ENCODE data around the gene GAB1.

GAB1 gene

GRCh38 chr4:143363332-143363731 is 26.7 kb downstream of the GAB1 start:
- no peak for TF ChIP-seq CTCF (IDR thresholded peaks at IDR 0.05; ENCODE audit: low read length, missing control alignments)
- no peak for DNase-seq (ENCODE audit: low read depth)
- H3K4me3 ChIP-seq (replicated peaks; ENCODE audit: low read depth, low read length), result no peak overlapping the region

- TF ChIP-seq CTCF (IDR thresholded peaks at IDR 0.05; ENCODE audit: low read length, missing control alignments), result no peak
- H3K4me3 ChIP-seq (replicated peaks; ENCODE audit: low read depth, low read length), result no peak overlapping the region
- no peak for DNase-seq (ENCODE audit: low read depth)
Measured at GRCh38 chr4:143364063-143364462, 27.4 kb downstream of the GAB1 start.

- no peak for TF ChIP-seq CTCF (IDR thresholded peaks at IDR 0.05; ENCODE audit: low read length, missing control alignments)
- no peak for DNase-seq (ENCODE audit: low read depth)
- H3K4me3 ChIP-seq (replicated peaks; ENCODE audit: low read depth, low read length), result no peak overlapping the region
Measured at GRCh38 chr4:143367863-143368262, 31.2 kb downstream of the GAB1 start.

- no peak for TF ChIP-seq CTCF (IDR thresholded peaks at IDR 0.05; ENCODE audit: low read length, missing control alignments)
- peak; percentile 34 for DNase-seq (ENCODE audit: low read depth)
- no peak overlapping the region for H3K4me3 ChIP-seq (replicated peaks; ENCODE audit: low read depth, low read length)
Measured at GRCh38 chr4:143369552-143369951, 32.9 kb downstream of the GAB1 start.

GRCh38 chr4:143372093-143372915 is 35.6 kb downstream of the GAB1 start:
- DNase-seq (ENCODE audit: low read depth), result no peak

GRCh38 chr4:143374255-143374654 is 37.6 kb downstream of the GAB1 start:
- TF ChIP-seq CTCF (IDR thresholded peaks at IDR 0.05; ENCODE audit: low read length, missing control alignments), result no peak
- DNase-seq (ENCODE audit: low read depth), result no peak
- H3K4me3 ChIP-seq (replicated peaks; ENCODE audit: low read depth, low read length), result no peak overlapping the region

More at GRCh38 chr4:143372093-143372915, 35.6 kb downstream of the GAB1 start:
- TF ChIP-seq CTCF (IDR thresholded peaks at IDR 0.05; ENCODE audit: low read length, missing control alignments), result no peak
- no peak overlapping the region for H3K4me3 ChIP-seq (replicated peaks; ENCODE audit: low read depth, low read length)

GRCh38 chr4:143374771-143375170 is 38.1 kb downstream of the GAB1 start:
- no peak for TF ChIP-seq CTCF (IDR thresholded peaks at IDR 0.05; ENCODE audit: low read length, missing control alignments)
- no peak for DNase-seq (ENCODE audit: low read depth)
- H3K4me3 ChIP-seq (replicated peaks; ENCODE audit: low read depth, low read length), result no peak overlapping the region

All from fibroblast of pulmonary artery (primary cell).